Measurements from ENCODE around the gene RNF4.
"Not testable (repeated sequence)": the region's sequence is repeated elsewhere in the genome, so short reads cannot be mapped to it uniquely, and the experiment has no call there.

RNF4 gene

GRCh38 chr4:2486981-2487380 lies 18.1 kb downstream of the RNF4 start:
- DNase-seq (ENCODE audit: low read depth) = no peak

- DNase-seq (ENCODE audit: low read depth) = no peak
These were observed 18.7 kb downstream of the RNF4 start for GRCh38 chr4:2487632-2488031.

DNA sequence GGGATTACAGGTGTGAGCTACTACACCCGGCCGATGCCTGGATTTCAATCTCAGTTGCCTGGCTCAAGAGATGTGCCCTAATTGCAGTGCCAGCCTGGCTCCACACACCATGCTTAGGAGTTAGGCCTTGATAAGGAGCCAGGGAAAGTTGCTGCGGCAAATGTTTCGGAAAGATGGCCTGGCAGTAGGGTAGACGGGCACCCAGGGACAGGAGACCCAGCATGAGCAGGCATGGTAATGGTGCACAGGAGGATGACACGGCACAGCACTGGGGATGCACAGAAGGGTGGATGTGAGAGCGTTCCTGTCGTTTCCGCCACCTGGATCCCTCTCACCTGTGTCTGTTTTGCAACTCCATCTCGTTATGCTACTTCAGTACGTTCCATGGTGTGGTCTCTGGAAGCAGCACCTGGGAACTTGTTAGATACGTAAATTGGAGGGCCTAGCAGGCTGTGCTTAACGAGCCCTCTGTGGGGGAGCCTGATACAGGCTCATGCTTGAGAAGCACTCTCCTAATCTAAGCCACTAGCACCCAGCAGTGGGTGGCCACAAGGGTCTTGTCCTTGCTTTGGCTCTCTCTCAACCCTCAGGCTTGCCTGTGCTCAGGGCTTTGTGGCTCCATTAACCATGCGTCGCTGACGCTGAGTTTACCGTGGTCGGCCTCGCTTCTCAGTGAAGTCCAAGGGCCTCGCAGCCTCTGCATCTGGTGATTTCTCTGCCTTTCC lies 20.3 kb downstream of the RNF4 start:
- DNase-seq (ENCODE audit: low read depth) = no peak

DNA sequence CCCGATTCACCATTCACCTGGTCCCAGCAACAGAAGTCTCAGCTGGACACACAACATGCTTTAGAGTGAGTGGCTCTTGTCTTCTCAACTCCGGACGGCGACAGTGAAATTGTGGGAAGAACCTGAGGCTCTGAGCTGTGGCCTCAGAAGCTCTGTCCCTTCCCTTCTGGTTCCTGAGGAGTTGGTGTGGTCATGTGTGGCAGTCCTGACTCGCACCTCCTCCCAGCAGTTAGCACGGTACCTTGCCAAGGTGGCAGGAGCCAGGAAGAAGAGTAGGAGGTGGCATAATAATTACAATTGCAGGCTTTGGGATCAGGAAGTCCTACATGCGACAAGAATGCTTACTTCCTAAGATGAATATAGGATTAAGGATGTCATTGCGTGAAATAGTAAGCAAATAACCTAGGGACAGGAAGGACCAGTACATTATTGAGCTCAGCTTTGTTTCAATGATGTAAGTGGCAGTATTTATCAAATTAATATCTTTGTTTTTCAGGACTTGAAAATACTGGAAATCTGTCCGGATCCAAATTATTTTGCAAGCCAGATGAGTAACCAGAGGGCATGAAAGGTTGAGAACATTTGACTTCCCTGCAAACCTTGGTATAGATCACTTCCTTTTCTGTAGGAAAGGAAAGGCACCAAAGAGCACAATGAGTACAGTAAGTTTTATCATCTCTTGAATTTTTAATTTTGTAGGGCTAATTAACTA lies 21.1 kb downstream of the RNF4 start:
- no peak for DNase-seq (ENCODE audit: low read depth)

DNA sequence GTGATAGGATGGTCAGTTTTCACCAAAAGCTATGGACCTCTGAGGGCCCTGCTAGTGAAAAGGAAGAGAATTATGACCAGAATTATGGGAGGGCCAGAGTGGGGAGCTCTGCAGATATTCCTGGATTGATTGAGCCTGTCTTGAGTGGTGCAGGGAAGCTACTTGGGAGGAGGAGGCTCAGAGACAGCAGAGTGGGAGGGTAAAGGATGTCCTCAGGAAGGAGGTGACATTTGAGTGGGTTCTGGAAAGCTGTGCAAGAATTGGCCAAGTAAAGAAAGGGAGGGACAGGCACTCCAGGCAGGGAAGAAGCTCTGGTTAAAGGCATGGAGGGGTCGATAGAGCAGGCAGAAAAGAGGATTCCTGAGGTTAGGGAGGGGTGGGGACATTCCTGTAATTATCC lies 24.1 kb downstream of the RNF4 start:
- DNase-seq (ENCODE audit: low read depth) = no peak

- DNase-seq (ENCODE audit: low read depth) = no peak
These were observed 26.1 kb downstream of the RNF4 start for GRCh38 chr4:2494992-2495391.

- no peak for DNase-seq (ENCODE audit: low read depth)
These were observed 28.4 kb downstream of the RNF4 start for GRCh38 chr4:2497324-2497723.

DNA sequence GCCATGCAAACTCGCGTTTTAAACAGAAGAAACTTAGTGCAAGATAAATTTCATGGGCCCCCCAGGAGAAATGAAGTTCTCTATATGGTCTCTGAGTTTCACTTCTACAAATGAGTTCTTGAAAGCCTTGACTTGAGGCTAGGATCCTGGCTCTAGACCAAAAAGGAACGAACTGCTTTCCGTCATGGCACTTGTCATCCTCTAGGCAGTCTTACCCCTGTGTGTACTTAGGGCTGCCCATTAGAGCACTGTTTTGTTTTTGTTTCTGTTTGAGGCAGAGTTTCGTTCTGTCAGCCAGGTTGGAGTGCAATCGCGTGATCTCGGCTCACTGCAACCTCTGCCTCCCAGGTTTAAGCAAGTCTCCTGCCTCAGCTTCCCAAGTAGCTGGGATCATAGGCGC lies 29.0 kb downstream of the RNF4 start:
- no peak for DNase-seq (ENCODE audit: low read depth)

DNA sequence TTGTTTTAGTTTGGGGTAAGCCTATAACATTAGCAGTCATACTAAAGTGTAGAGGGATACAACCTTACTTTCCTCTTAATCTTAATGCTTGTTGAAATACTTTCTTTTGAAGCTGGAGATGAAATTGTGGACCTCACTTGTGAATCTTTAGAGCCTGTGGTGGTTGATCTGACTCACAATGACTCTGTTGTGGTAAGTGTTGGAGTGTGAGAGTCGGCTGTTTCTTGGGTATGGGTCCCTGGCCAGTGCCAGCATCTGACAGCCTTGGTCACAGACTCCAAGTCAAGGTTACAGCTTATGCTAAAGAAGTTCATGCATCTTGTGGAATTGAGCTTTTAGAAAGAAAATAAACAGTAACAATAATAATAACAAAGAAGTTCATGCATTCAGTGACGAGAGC lies 31.6 kb downstream of the RNF4 start:
- no peak for DNase-seq (ENCODE audit: low read depth)

DNA sequence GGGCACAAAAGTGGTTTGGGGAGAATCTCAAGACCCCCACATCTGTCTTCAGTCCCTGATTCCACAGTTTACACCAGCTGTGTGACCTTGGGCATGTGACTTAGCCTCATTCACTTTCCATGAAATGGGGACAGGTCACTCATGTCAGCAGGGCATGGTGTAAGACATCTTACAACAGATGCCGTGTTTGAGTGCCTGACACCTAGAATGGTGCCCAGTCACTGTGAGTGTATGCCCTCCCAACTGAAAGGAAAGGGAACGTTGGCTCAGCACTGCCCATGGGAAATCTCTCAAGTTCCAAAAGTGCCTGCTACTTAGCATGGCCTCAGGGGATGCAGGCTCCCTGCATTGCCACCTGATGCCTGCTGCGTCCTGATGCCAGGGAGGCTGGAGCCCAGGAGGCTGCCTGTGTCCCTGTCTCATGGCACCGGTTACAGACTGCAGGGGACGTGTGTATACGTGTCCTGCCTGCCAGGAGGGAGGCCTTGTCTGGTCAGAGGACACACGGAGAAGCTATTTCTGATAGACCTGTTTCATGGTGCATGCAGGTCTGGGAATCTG lies 32.2 kb downstream of the RNF4 start:
- no peak for DNase-seq (ENCODE audit: low read depth)

- DNase-seq (ENCODE audit: low read depth) = no peak
These were observed 34.9 kb downstream of the RNF4 start for GRCh38 chr4:2503809-2504208.

GRCh38 chr4:2507259-2507658 lies 38.4 kb downstream of the RNF4 start:
- no peak for DNase-seq (ENCODE audit: low read depth)

- DNase-seq (ENCODE audit: low read depth) = no peak
These were observed 38.9 kb downstream of the RNF4 start for GRCh38 chr4:2507855-2508254.

DNA sequence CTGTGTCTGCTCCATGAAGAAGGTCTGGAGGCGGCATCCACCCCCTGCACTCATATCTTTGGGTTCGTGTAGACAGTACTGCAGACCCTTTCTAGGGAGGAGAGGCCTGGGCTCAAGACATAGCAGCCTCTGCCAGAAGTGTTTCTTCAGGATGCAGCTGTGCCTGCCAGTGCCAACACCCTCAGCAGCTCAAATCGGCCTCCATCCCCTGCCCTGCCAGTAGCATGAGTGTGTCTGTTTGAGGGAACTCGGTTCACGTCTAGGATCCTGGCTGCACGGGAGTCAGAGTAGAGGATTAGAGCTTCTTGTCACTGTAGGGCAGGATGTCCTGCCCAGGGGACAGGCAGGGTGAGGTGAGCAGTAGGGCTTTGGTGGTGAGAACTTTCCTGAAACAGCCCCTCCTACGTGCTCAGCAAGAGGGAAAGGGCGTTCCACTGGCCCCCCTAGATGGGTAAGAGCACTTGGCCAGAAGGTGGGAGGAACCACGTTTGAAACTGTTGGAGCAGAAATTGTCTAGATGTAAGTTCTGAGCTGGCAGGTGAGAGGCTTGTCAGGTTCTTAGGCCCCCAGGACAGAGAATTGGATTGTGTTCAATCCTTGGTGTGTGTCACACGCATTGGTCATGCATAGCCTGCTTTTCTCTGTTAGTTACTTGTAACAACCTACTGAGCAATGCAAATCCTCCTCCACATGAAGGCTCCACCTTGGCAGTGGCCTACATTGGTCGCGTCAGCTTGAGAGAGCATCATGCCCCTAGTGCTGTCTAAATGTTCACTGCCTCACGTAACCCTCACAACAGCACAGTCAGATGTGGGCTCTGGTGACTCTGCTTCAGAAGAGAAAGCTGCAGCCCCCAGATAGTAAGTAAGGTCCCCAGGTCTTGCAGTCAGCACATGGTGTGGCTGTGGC lies 41.7 kb downstream of the RNF4 start:
- DNase-seq (ENCODE audit: low read depth) = no peak

DNA sequence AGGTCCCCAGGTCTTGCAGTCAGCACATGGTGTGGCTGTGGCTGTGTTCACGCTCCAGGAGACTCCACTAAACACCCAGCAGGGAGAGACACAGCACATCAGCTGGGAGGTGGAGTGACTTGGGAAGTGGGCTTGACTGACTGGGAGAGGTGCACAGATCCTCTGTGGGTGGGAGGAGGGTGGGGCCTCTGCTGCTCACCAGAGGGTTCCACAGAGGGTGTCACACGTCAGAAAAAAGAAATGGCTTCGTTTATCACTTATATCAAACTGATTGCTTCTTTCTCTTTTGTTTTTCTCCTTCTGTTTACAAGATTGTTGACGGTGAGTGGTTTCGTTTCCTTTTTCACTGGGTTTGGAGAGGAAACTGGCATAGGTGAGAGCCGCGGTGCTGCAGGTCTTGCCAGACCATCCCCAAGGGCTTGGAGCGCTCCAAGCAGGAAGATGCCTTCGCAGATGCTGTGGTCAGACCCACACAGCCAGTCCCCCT lies 42.8 kb downstream of the RNF4 start:
- DNase-seq (ENCODE audit: low read depth) = no peak

GRCh38 chr4:2512396-2513135 lies 43.7 kb downstream of the RNF4 start:
- no peak for DNase-seq (ENCODE audit: low read depth)

DNA sequence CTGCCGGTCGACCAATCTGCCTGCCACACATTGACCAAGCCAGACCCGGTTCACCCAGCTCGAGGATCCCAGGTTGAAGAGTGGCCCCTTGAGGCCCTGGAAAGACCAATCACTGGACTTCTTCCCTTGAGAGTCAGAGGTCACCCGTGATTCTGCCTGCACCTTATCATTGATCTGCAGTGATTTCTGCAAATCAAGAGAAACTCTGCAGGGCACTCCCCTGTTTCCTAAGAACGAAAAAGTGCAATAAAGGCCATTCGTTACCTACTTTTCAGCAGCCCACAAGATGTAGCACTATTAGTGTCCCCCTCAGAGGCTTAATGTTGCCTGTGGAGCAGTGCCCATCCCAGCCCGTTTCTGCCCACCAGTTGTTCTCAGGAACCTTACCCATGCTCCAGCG lies 45.3 kb downstream of the RNF4 start:
- DNase-seq (ENCODE audit: low read depth) = not testable (repeated sequence)

GRCh38 chr4:2514944-2515343 lies 46.0 kb downstream of the RNF4 start:
- not testable (repeated sequence) for DNase-seq (ENCODE audit: low read depth)

GRCh38 chr4:2515830-2516550 lies 47.1 kb downstream of the RNF4 start:
- DNase-seq (ENCODE audit: low read depth) = no peak

DNA sequence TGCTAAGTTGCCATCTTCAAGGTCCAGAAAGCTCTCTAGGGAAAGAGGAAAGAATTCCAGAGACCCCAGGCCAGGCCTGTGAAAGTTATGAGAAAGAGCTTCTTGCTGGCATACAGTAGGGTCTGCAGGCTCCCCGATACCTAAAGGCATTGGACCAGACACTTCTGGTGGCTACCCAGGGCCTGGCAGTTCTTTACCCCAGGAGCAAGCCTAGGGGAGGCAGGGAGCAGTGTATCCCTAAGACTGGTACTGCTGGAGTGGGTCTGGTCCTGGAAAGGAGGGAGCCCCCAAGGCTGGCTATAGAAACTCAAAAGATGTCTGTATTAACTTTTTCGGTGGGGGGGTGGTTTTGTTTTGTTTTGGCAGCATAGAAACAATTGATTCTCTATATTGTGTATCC lies 47.7 kb downstream of the RNF4 start:
- DNase-seq (ENCODE audit: low read depth) = no peak

- DNase-seq (ENCODE audit: low read depth) = no peak
These were observed 57.7 kb downstream of the RNF4 start for GRCh38 chr4:2526559-2526958.
